GM12875 (cell line): Measurements from ENCODE around the gene CPT1B.

Experiments used
- H3K4me3 ChIP-seq: one replicate; pipeline ENCODE4 v1.5.1; 2011; ENCODE audit warnings: low read depth, low read length, control low read depth
- TF ChIP-seq, protein P1 (sequence below): IDR thresholded peaks from 2 replicates; pipeline ENCODE4 v1.5.1; 2011; ENCODE audit warnings: low read depth, mild to moderate bottlenecking, control low read depth, inconsistent platforms, low read length, moderate library complexity, borderline replicate concordance; ENCODE audit not compliant: insufficient read depth

Gene CPT1B

DNA sequence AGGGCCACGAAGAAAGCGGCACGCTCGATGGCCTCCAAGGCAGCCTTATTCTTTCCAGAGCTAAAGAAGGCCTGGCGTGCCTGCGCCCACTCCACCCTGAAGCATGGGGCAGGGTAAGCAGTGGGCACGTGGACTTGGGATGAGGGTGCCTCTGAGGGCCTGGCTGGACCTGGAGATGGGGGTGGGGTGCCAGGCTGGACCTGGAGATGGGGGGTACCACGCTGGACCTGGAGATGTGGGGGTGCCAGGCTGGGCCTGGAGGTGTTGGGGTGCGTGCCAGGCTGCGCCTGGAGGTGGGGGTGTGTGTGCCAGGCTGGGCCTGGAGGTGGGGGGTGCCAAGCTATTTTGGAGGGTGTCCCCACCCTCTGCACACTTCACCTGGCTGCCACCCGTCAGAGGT is 5.3 kb downstream of the CPT1B start:
- TF ChIP-seq, protein P1, sequence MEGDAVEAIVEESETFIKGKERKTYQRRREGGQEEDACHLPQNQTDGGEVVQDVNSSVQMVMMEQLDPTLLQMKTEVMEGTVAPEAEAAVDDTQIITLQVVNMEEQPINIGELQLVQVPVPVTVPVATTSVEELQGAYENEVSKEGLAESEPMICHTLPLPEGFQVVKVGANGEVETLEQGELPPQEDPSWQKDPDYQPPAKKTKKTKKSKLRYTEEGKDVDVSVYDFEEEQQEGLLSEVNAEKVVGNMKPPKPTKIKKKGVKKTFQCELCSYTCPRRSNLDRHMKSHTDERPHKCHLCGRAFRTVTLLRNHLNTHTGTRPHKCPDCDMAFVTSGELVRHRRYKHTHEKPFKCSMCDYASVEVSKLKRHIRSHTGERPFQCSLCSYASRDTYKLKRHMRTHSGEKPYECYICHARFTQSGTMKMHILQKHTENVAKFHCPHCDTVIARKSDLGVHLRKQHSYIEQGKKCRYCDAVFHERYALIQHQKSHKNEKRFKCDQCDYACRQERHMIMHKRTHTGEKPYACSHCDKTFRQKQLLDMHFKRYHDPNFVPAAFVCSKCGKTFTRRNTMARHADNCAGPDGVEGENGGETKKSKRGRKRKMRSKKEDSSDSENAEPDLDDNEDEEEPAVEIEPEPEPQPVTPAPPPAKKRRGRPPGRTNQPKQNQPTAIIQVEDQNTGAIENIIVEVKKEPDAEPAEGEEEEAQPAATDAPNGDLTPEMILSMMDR, result no peak
- H3K4me3 ChIP-seq, result no peak overlapping the region

DNA sequence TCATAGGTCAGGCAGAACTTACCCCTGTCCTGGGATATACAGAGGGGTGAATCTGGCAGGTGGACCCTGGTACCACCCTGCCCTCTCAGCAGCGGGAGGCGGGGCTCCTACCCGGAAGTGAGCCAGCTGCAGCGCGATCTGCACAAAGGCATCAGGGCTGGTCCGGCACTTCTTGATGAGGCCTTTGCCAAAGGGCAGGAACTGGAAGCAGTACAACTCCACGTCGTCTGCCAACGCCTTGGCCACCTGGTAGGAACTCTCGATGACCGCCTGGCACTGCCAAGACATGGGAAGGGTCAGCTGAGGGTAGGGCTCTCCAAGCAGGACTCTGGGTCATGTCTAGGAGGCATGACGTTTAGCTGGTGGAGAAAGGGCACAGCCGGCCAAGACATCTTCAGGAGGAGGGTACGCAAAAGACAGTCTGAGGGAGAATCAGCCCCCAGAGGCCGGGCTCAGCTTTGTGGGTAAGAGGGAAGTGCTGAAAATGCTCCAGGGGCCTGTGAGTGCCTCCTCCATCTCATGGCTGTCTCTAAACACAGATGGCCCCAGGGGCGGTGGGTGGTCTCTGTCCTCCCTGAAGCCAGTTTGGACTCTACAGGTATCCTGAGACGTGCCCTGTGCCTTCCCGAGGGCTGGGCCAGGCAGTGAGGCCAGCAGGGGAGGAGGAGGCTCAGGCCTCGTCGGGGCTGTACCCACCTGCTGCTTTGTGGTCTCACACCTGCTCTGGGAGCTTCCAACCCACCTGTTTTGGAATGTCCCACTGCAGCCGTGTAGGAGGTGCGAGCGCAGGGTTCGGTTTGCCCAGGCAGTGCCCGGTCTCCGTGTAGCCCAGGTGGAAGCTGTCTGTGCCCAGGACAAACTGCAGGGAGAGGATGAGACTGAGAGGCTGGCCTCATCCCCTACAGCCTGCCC is 6.7 kb downstream of the CPT1B start:
- H3K4me3 ChIP-seq, result no peak overlapping the region
- TF ChIP-seq, protein P1, result no peak

DNA sequence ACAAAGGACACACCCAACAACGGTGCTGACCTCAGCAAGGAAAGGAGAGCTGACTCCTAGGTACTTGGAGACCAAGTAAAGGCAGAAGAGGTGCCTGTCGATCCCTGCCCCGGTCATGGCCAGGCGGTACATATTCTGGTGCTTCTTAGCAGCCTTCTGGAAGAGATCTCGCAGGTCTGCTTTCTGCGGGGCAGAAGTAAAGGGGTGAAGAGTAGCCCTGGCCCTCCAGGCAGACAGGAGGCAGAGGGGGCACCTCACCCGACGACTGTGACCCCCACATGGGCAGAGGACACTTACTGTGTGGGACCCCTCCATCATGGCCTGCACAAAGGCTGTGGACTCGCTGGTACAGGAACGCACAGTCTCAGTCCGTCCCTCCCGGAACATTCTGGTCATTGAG is 7.4 kb downstream of the CPT1B start:
- H3K4me3 ChIP-seq, result no peak overlapping the region
- TF ChIP-seq, protein P1, result no peak

DNA sequence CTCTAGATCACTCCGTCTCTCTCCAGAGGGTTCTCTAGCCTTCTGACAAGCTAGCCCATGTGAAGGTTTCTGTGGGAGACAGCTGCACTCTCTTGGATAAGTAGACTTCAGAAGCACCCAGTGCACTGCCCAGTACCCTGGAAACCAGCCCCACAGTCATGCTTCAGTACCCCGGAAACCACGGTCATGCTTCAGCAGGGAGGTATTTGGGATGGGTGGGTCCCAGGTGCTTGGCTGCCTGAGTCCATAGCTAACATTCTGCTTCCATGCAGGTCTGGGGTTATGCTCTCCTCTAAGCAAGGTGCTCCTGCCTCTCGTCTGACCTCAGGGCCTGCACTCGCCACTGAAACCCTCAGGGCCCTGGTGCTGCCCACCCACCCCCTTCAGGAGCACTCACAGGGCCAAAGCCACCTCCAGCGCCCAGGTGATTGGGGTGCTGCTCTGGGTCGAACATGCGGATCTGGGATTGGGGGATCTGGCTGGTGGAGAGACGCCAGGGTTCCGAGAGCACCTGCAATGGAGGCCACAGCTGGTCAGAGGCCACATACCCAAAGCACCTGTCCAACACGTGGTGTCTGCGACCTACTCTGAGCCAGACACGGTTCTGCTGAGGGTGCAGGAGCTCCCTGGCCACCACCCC is 8.2 kb downstream of the CPT1B start:
- TF ChIP-seq, protein P1, result no peak
- no peak overlapping the region for H3K4me3 ChIP-seq

DNA sequence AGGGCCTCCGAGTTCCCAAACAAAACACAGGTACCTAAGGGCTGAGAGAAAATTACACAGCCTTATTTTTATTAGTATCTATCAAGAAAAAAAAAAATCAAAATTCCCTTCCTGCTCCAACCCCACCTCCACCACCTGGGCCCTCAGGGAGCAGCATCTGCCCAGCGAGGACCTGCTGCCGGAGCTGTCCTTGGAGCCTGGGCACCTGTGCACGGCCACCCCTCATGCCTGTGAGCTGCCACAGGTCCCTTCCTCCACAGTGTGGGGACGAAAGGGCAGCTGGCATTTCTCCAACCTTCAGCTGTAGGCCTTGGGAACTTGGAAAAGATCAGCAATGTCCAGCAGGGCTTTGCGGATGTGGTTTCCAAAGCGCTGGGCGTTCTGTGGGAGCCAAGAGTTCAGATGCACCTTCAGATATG is 9.2 kb downstream of the CPT1B start:
- TF ChIP-seq, protein P1, result no peak
- H3K4me3 ChIP-seq, result no peak overlapping the region

DNA sequence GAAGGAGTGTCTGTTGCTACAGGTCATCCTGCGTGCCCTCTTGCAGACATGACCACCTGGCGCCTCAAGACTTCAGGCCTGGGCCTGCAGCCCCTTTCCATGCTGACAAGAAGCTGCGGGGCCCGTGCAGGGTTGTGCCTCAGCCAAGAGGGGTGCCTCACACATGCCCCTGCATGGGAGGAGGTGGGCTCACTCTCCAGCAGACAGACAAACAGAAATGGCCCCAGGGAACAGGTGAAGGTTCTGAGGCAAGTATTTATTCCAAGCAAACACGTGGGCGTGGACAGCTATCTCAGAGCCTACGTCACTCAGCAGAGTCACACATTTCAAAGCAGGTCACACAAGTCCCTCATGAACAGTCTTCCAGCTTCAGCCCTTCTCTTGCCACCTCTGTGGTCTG is 9.6 kb downstream of the CPT1B start:
- TF ChIP-seq, protein P1, result no peak
- H3K4me3 ChIP-seq, result no peak overlapping the region

DNA sequence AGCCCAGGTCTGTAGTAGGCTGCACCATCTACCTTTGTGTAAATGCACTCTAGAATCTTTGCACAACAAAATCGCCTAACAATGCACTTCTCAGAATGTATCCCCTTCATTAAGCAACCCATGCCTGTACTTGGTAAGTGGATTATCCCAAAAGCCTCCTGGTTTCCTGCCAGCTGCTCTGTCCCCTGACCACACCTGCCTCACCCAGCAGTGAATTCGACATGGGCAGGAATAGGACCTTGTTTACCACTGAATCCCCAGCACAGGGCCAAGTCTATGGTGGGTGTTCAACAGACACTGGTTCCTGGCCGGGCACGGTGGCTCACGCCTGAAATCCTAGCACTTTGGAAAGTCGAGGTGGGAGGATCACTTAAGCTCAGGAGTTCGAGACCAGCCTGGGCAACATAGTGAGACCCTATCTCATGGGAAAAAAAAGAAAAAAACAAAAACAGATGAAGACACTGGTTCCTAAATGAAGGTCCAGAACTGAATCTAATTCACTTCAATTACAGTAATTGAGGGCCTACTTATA is 10.4 kb downstream of the CPT1B start:
- TF ChIP-seq, protein P1, result no peak
- H3K4me3 ChIP-seq, result no peak overlapping the region
